Activated naive CD8-positive, alpha-beta T cell treated with anti-CD3 and anti-CD28 coated beads, Interleukin-2, amount 10 ng/mL, durations not matched to agents 7 days and 5 days (primary cell): ENCODE results near the gene MRPS9. TPM values are rescaled to one million over a fixed set of nuclear protein-coding genes. Genes with fewer than 3 reads are reported as not detected.

Source experiments
- ATAC-seq: fragments of 150-1000 bp; cut with Tn5 transposase; one replicate; pipeline ENCODE4 v1.10.0; 2021; ENCODE audit warnings: low read depth, moderate library complexity
- POLR2A ChIA-PET: fragments of 350-600 bp; sonication (Branson Sonifier 250); formaldehyde crosslinking; loops from one replicate; lab custom pipeline; 2021; ENCODE audit warnings: antibody characterized with exemption; lab: Charles Lee
- DNase-seq: peaks from one replicate; pipeline ENCODE4 v3.0.0; 2021
- H3K27ac Mint-ChIP-seq: one replicate; pipeline ENCODE4 v1.8.0; 2022; ENCODE audit warnings: mild to moderate bottlenecking, mixed read lengths
- H3K27me3 Mint-ChIP-seq: one replicate; pipeline ENCODE4 v1.8.0; 2022; ENCODE audit warnings: mild to moderate bottlenecking, moderate library complexity, mixed read lengths
- H3K36me3 Mint-ChIP-seq: one replicate; pipeline ENCODE4 v1.8.0; 2021; ENCODE audit warnings: mild to moderate bottlenecking, mixed read lengths
- H3K4me1 Mint-ChIP-seq: one replicate; pipeline ENCODE4 v1.8.0; 2021; ENCODE audit warnings: mixed read lengths
- H3K4me3 Mint-ChIP-seq: one replicate; pipeline ENCODE4 v1.8.0; 2022; ENCODE audit warnings: mild to moderate bottlenecking, moderate library complexity, mixed read lengths
- H3K9me3 Mint-ChIP-seq: one replicate; pipeline ENCODE4 v1.8.0; 2021; ENCODE audit warnings: mixed read lengths
- total RNA-seq, 2 experiments: library from RNA; stranded (reverse); gene quantifications; one replicate each; pipeline ENCODE4 v1.2.3, GENCODE V29; 2021

Gene MRPS9
- total RNA-seq, 2 experiments from 2014 or later, result 21.0 to 23.1 TPM

- POLR2A ChIA-PET, result no interaction called here
- H3K27ac Mint-ChIP-seq, result no peak overlapping the region
- no peaks in the 10 kb centered on the region for H3K9me3 Mint-ChIP-seq
- H3K27me3 Mint-ChIP-seq, result no peaks in the 10 kb centered on the region
- H3K4me3 Mint-ChIP-seq, result no peak overlapping the region
- no peaks in the 10 kb centered on the region for H3K4me1 Mint-ChIP-seq
- DNase-seq (no peak), ATAC-seq (no peak)
- H3K36me3 Mint-ChIP-seq, result no peaks in the 10 kb centered on the region
These were observed 76.7 kb downstream of the MRPS9 start for GRCh38 chr2:105114551-105114950.

- H3K36me3 Mint-ChIP-seq, result no peaks in the 10 kb centered on the region
- H3K4me1 Mint-ChIP-seq, result no peaks in the 10 kb centered on the region
- DNase-seq, result no peak
These were observed 78.5 kb downstream of the MRPS9 start for GRCh38 chr2:105116348-105116747.

GRCh38 chr2:105117565-105117964, 79.7 kb downstream of the MRPS9 start:
- Mint-ChIP-seq H3K36me3 (no peaks in the 10 kb centered on the region), H3K9me3 (no peaks in the 10 kb centered on the region), H3K4me1 (no peaks in the 10 kb centered on the region), H3K27ac (no peak overlapping the region), H3K27me3 (peaks cover 4% of the 10 kb centered on the region), H3K4me3 (no peak overlapping the region)
- POLR2A ChIA-PET, result no interaction called here
- DNase-seq, result no peak
- ATAC-seq, result no peak

More at GRCh38 chr2:105116348-105116747, 78.5 kb downstream of the MRPS9 start:
- H3K27ac Mint-ChIP-seq, result no peak overlapping the region
- ATAC-seq, result no peak
- POLR2A ChIA-PET, result no interaction called here
- no peaks in the 10 kb centered on the region for H3K27me3 Mint-ChIP-seq
- no peak overlapping the region for H3K4me3 Mint-ChIP-seq
- no peaks in the 10 kb centered on the region for H3K9me3 Mint-ChIP-seq

- POLR2A ChIA-PET, result no interaction called here
- no peak for ATAC-seq
These were observed 81.1 kb downstream of the MRPS9 start for GRCh38 chr2:105118960-105119359.

GRCh38 chr2:105121434-105121833, 83.6 kb downstream of the MRPS9 start:
- ATAC-seq (no peak), DNase-seq (no peak)
- H3K36me3 Mint-ChIP-seq, result no peaks in the 10 kb centered on the region
- H3K27me3 Mint-ChIP-seq, result peaks cover 9% of the 10 kb centered on the region
- no peak overlapping the region for H3K4me3 Mint-ChIP-seq
- H3K27ac Mint-ChIP-seq, result no peak overlapping the region
- no peaks in the 10 kb centered on the region for H3K4me1 Mint-ChIP-seq
- POLR2A ChIA-PET, result no interaction called here
- H3K9me3 Mint-ChIP-seq, result no peaks in the 10 kb centered on the region

More at GRCh38 chr2:105118960-105119359, 81.1 kb downstream of the MRPS9 start:
- H3K4me3 Mint-ChIP-seq, result no peak overlapping the region
- peaks cover 9% of the 10 kb centered on the region for H3K27me3 Mint-ChIP-seq
- no peaks in the 10 kb centered on the region for H3K4me1 Mint-ChIP-seq
- no peaks in the 10 kb centered on the region for H3K36me3 Mint-ChIP-seq
- peak; percentile 33 for DNase-seq
- no peaks in the 10 kb centered on the region for H3K9me3 Mint-ChIP-seq
- no peak overlapping the region for H3K27ac Mint-ChIP-seq

- no peak overlapping the region for H3K4me3 Mint-ChIP-seq
- ATAC-seq (no peak), DNase-seq (no peak)
- H3K36me3 Mint-ChIP-seq, result no peaks in the 10 kb centered on the region
- no peaks in the 10 kb centered on the region for H3K9me3 Mint-ChIP-seq
- POLR2A ChIA-PET, result no interaction called here
- H3K27ac Mint-ChIP-seq, result no peak overlapping the region
- no peaks in the 10 kb centered on the region for H3K4me1 Mint-ChIP-seq
- H3K27me3 Mint-ChIP-seq, result peaks cover 9% of the 10 kb centered on the region
These were observed 87.6 kb downstream of the MRPS9 start for GRCh38 chr2:105125428-105125827.

- Mint-ChIP-seq H3K27ac (no peak overlapping the region), H3K4me3 (no peak overlapping the region), H3K36me3 (no peaks in the 10 kb centered on the region), H3K27me3 (peaks cover 10% of the 10 kb centered on the region), H3K9me3 (no peaks in the 10 kb centered on the region), H3K4me1 (no peaks in the 10 kb centered on the region)
- ATAC-seq, result no peak
- POLR2A ChIA-PET, result no interaction called here
- no peak for DNase-seq
These were observed 88.1 kb downstream of the MRPS9 start for GRCh38 chr2:105125920-105126319.

GRCh38 chr2:105126336-105126735, 88.5 kb downstream of the MRPS9 start:
- Mint-ChIP-seq H3K4me1 (no peaks in the 10 kb centered on the region), H3K36me3 (no peaks in the 10 kb centered on the region), H3K9me3 (no peaks in the 10 kb centered on the region), H3K4me3 (no peak overlapping the region), H3K27me3 (peaks cover 12% of the 10 kb centered on the region), H3K27ac (no peak overlapping the region)
- DNase-seq (no peak), ATAC-seq (no peak)
- POLR2A ChIA-PET, result no interaction called here

- no peak for DNase-seq
- no peaks in the 10 kb centered on the region for H3K9me3 Mint-ChIP-seq
- no peaks in the 10 kb centered on the region for H3K36me3 Mint-ChIP-seq
- H3K4me3 Mint-ChIP-seq, result no peak overlapping the region
- POLR2A ChIA-PET, result no interaction called here
- no peaks in the 10 kb centered on the region for H3K4me1 Mint-ChIP-seq
- H3K27me3 Mint-ChIP-seq, result peaks cover 14% of the 10 kb centered on the region
- no peak for ATAC-seq
- H3K27ac Mint-ChIP-seq, result no peak overlapping the region
These were observed 89.5 kb downstream of the MRPS9 start for GRCh38 chr2:105127289-105127915.

- Mint-ChIP-seq H3K4me1 (no peaks in the 10 kb centered on the region), H3K36me3 (no peaks in the 10 kb centered on the region), H3K27me3 (peaks cover 12% of the 10 kb centered on the region), H3K4me3 (no peak overlapping the region), H3K9me3 (no peaks in the 10 kb centered on the region), H3K27ac (no peak overlapping the region)
- DNase-seq (no peak), ATAC-seq (no peak)
- POLR2A ChIA-PET, result no interaction called here
These were observed 91.9 kb downstream of the MRPS9 start for GRCh38 chr2:105129722-105130232.

- peaks cover 17% of the 10 kb centered on the region for H3K27me3 Mint-ChIP-seq
- POLR2A ChIA-PET, result no interaction called here
- no peak overlapping the region for H3K27ac Mint-ChIP-seq
- DNase-seq (no peak), ATAC-seq (no peak)
- no peaks in the 10 kb centered on the region for H3K36me3 Mint-ChIP-seq
- no peaks in the 10 kb centered on the region for H3K9me3 Mint-ChIP-seq
- no peak overlapping the region for H3K4me3 Mint-ChIP-seq
- H3K4me1 Mint-ChIP-seq, result no peaks in the 10 kb centered on the region
These were observed 92.7 kb downstream of the MRPS9 start for GRCh38 chr2:105130546-105130945.

GRCh38 chr2:105134081-105134480, 96.2 kb downstream of the MRPS9 start:
- Mint-ChIP-seq H3K27me3 (peaks cover 19% of the 10 kb centered on the region), H3K4me1 (no peaks in the 10 kb centered on the region), H3K36me3 (no peaks in the 10 kb centered on the region), H3K9me3 (no peaks in the 10 kb centered on the region), H3K4me3 (no peak overlapping the region), H3K27ac (no peak overlapping the region)
- ATAC-seq (no peak), DNase-seq (no peak)
- POLR2A ChIA-PET, result no interaction called here

GRCh38 chr2:105135436-105135835, 97.6 kb downstream of the MRPS9 start:
- no peak overlapping the region for H3K4me3 Mint-ChIP-seq
- no peaks in the 10 kb centered on the region for H3K4me1 Mint-ChIP-seq
- H3K27me3 Mint-ChIP-seq, result peaks cover 25% of the 10 kb centered on the region
- DNase-seq (no peak), ATAC-seq (no peak)
- H3K27ac Mint-ChIP-seq, result no peak overlapping the region
- H3K9me3 Mint-ChIP-seq, result no peaks in the 10 kb centered on the region
- POLR2A ChIA-PET, result no interaction called here
- no peaks in the 10 kb centered on the region for H3K36me3 Mint-ChIP-seq

- POLR2A ChIA-PET, result no interaction called here
- DNase-seq (no peak), ATAC-seq (no peak)
- Mint-ChIP-seq H3K9me3 (no peaks in the 10 kb centered on the region), H3K4me1 (peaks cover 1% of the 10 kb centered on the region), H3K36me3 (no peaks in the 10 kb centered on the region), H3K27ac (no peak overlapping the region), H3K4me3 (no peak overlapping the region), H3K27me3 (peaks cover 23% of the 10 kb centered on the region)
These were observed 98.5 kb downstream of the MRPS9 start for GRCh38 chr2:105136394-105136793.
